HepG2 (cell line): Measurements from ENCODE around the gene SLC22A23. TPM values are rescaled to one million over a fixed set of nuclear protein-coding genes. Genes with fewer than 3 reads are reported as not detected.

Experiments used
- CCDC6 ChIP-seq: sonication (generic); formaldehyde crosslinking; IDR thresholded peaks from 2 replicates; pipeline ENCODE4 v1.8.1; 2022; ENCODE audit warnings: mild to moderate bottlenecking, missing genetic modification reagents, moderate library complexity
- CSRNP1 ChIP-seq: sonication (generic); formaldehyde crosslinking; IDR thresholded peaks from 2 replicates; pipeline ENCODE4 v1.8.1; 2023; ENCODE audit warnings: mild to moderate bottlenecking, missing genetic modification reagents
- ELF3 ChIP-seq: IDR thresholded peaks from 2 replicates; pipeline ENCODE4 v1.6.1; 2016; ENCODE audit warnings: missing genetic modification reagents, missing compliant biosample characterization
- GATA4 ChIP-seq: sonication (generic); IDR thresholded peaks from 2 replicates; pipeline ENCODE4 v1.6.1; 2016; ENCODE audit warnings: antibody characterized with exemption, low read depth, borderline replicate concordance
- NR2F6 ChIP-seq, 2 experiments: IDR thresholded peaks; 2 replicates each; pipeline ENCODE4 v1.6.1; 2016; ENCODE audit warnings: antibody characterized with exemption in 1 of 2, mild to moderate bottlenecking in 1 of 2
- POLR2AphosphoS5 ChIP-seq: IDR thresholded peaks from 2 replicates; pipeline ENCODE4 v1.6.1; 2012; ENCODE audit warnings: low read depth, low read length
- SRSF4 ChIP-seq: fragments of 200-400 bp; formaldehyde crosslinking; IDR thresholded peaks from one replicate; pipeline ENCODE4 v1.6.1; 2018; ENCODE audit warnings: mild to moderate bottlenecking, low read depth, low read length, moderate library complexity; ENCODE audit not compliant: poor library complexity, severe bottlenecking
- TOPORS ChIP-seq: sonication (generic); formaldehyde crosslinking; IDR thresholded peaks from 2 replicates; pipeline ENCODE4 v1.8.0; 2023; ENCODE audit warnings: mild to moderate bottlenecking, missing genetic modification reagents
- ZBED4 ChIP-seq: sonication (generic); formaldehyde crosslinking; IDR thresholded peaks from 2 replicates; pipeline ENCODE4 v1.4.0; 2020; ENCODE audit warnings: missing genetic modification reagents, borderline replicate concordance
- ZBTB39 ChIP-seq: sonication (generic); formaldehyde crosslinking; IDR thresholded peaks from 2 replicates; pipeline ENCODE4 v1.5.0; 2020; ENCODE audit warnings: missing genetic modification reagents
- ZFX ChIP-seq: sonication (generic); formaldehyde crosslinking; IDR thresholded peaks from 2 replicates; pipeline ENCODE4 v1.4.0; 2020; ENCODE audit warnings: mild to moderate bottlenecking, low read depth, missing genetic modification reagents, moderate library complexity
- ZNF3 ChIP-seq: IDR thresholded peaks from 2 replicates; pipeline ENCODE4 v1.7.0; 2017; ENCODE audit warnings: inconsistent platforms
- ZNF513 ChIP-seq: sonication (generic); formaldehyde crosslinking; conservative IDR thresholded peaks from 2 replicates; pipeline ENCODE4 v1.5.0; 2020; ENCODE audit warnings: missing genetic modification reagents
- ZNF768 ChIP-seq: sonication (generic); formaldehyde crosslinking; IDR thresholded peaks from 2 replicates; pipeline ENCODE4 v1.4.0; 2020; ENCODE audit warnings: missing genetic modification reagents
- ZNF792 ChIP-seq: IDR thresholded peaks from 2 replicates; pipeline ENCODE4 v1.6.1; 2016
- ZUFSP ChIP-seq: sonication (generic); formaldehyde crosslinking; IDR thresholded peaks from 2 replicates; pipeline ENCODE4 v1.9.0; 2021; ENCODE audit warnings: missing genetic modification reagents, mild to moderate bottlenecking, borderline replicate concordance
- polyA plus RNA-seq, 8 experiments: library from polyadenylated mRNA; depleted of rRNA in 3 of 8; stranded (reverse) in 7 of 8; unstranded in 1 of 8; fragments of >200 nt; fragmentation: Illumina TruSeq in 4 of 8; extraction: Trizol in 4 of 8; gene quantifications; 2 replicates each; pipeline versions ENCODE4 v1.2.1 to v1.2.3, GENCODE V29; 2011 to 2016; ENCODE audit warnings: low read depth in 4 of 8, missing spikeins in 1 of 8, mixed read lengths in 1 of 8; ENCODE audit not compliant: insufficient read depth in 1 of 8
- total RNA-seq, 5 experiments: library from RNA; depleted of rRNA; stranded (reverse); fragments of >200 nt; fragmentation: Illumina TruSeq; extraction: Trizol; gene quantifications; 2 replicates each; pipeline ENCODE4 v1.2.3, GENCODE V29; 2016; ENCODE audit warnings: low read depth in 1 of 5

Gene SLC22A23
- total and polyA plus RNA-seq, 2 of the 13 experiments (the other 11 are each of a cell fraction or from before 2014, with no cell fraction given) = 11.8 to 17.5 TPM

- no peak for TF ChIP-seq ZBED4 (CRISPR knock-in tag)
- no peak for TF ChIP-seq ZFX (CRISPR knock-in tag)
- no peak for TF ChIP-seq POLR2AphosphoS5
- no peak for TF ChIP-seq ZUFSP (CRISPR knock-in tag)
- no peak for TF ChIP-seq ZNF3 (CRISPR knock-in tag)
- no peak for TF ChIP-seq ELF3 (CRISPR knock-in tag)
- no peak for TF ChIP-seq ZNF792
- no peak for TF ChIP-seq SRSF4
- no peak for TF ChIP-seq NR2F6 (IDR thresholded peaks at IDR 0.05)
- TF ChIP-seq NR2F6 (CRISPR knock-in tag; IDR thresholded peaks at IDR 0.05) = no peak
- TF ChIP-seq TOPORS (CRISPR knock-in tag) = 0 out of 2 replicates have a peak, but pooled peaks have one; percentile 31
- no peak for TF ChIP-seq GATA4
- TF ChIP-seq CCDC6 = no peak
- 0 out of 2 replicates have a peak, but pooled peaks have one; percentile 47 for TF ChIP-seq ZNF513
- TF ChIP-seq ZNF768 (CRISPR knock-in tag) = no peak
- TF ChIP-seq CSRNP1 = 0 out of 2 replicates have a peak, but pooled peaks have one; percentile 35
- no peak for TF ChIP-seq ZBTB39 (CRISPR knock-in tag)
Measured at GRCh38 chr6:3372184-3372846, 84.5 kb downstream of the SLC22A23 start (continued).
